Cardiac fibroblast (primary cell): ENCODE data around the gene NSMCE1.

ENCODE experiments used
- DNase-seq, 2 donors: peaks; one replicate each; pipeline versions ENCODE4 v3.0.0 to v3.0.0-alpha.2; 2010; ENCODE audit warnings: low read depth in 2 of 2
- H3K4me3 ChIP-seq, 2 donors: replicated peaks in 1 of 2; 1 replicate in 1 of 2; 2 replicates in 1 of 2; pipeline ENCODE4 v1.5.1; 2011; ENCODE audit warnings: low read depth in 2 of 2, low read length in 2 of 2, mild to moderate bottlenecking in 2 of 2, moderate library complexity in 1 of 2
- CTCF ChIP-seq: IDR thresholded peaks from one replicate; pipeline ENCODE4 v1.5.1; 2011; ENCODE audit warnings: low read depth, mild to moderate bottlenecking, low read length, inconsistent platforms

The NSMCE1 gene

GRCh38 chr16:27314161-27314723 lies 45.7 kb upstream of the NSMCE1 start:
- H3K4me3 ChIP-seq = peak overlapping the region; percentile 75 to 87
- TF ChIP-seq CTCF = no peak
- DNase-seq = peak; percentile 95 to 96

GRCh38 chr16:27313422-27314160 lies 45.0 kb upstream of the NSMCE1 start, which contains the start of gene IL4R:
IL4R (plus strand) TSS chr16:27313974; CDS start chr16:27340204, 26,230 bp downstream.
- no peak for TF ChIP-seq CTCF
- DNase-seq = peak; percentile 79 to 93
- peak within 1 kb of the TSS; percentile 75 to 87 for H3K4me3 ChIP-seq

GRCh38 chr16:27312580-27313421 lies 44.2 kb upstream of the NSMCE1 start:
- H3K4me3 ChIP-seq = peak overlapping the region in 1 of 2 donors; percentile 87
- no peak for TF ChIP-seq CTCF
- no peak for DNase-seq

- no peak for DNase-seq
- H3K4me3 ChIP-seq = no peak overlapping the region
- no peak for TF ChIP-seq CTCF
Measured at GRCh38 chr16:27311897-27312303, 43.3 kb upstream of the NSMCE1 start.

GRCh38 chr16:27311448-27311830 lies 42.9 kb upstream of the NSMCE1 start:
- H3K4me3 ChIP-seq = no peak overlapping the region
- TF ChIP-seq CTCF = no peak
- peak; percentile 24 to 34 for DNase-seq

- no peak overlapping the region for H3K4me3 ChIP-seq
- no peak for TF ChIP-seq CTCF
- DNase-seq = peak; percentile 20 to 80
Measured at GRCh38 chr16:27310576-27311447, 42.2 kb upstream of the NSMCE1 start.
